Ishikawa (cell line): ENCODE results near the gene GNG2.

Source experiments
- CEBPB ChIP-seq: IDR thresholded peaks from 2 replicates; pipeline ENCODE4 v1.6.1; 2012
- CREB1 ChIP-seq: IDR thresholded peaks from 2 replicates; pipeline ENCODE4 v1.6.1; 2012; ENCODE audit warnings: low read depth
- EGR1 ChIP-seq: IDR thresholded peaks from 2 replicates; pipeline ENCODE4 v1.6.1; 2012
- EP300 ChIP-seq: IDR thresholded peaks from 2 replicates; pipeline ENCODE4 v1.6.1; 2012; ENCODE audit warnings: borderline replicate concordance
- FOXM1 ChIP-seq: IDR thresholded peaks from 2 replicates; pipeline ENCODE4 v1.6.1; 2012; ENCODE audit warnings: low read depth, borderline replicate concordance
- NFIC ChIP-seq: IDR thresholded peaks from 2 replicates; pipeline ENCODE4 v1.6.1; 2012
- RAD21 ChIP-seq: IDR thresholded peaks from 2 replicates; pipeline ENCODE4 v1.6.1; 2012; ENCODE audit warnings: low read depth
- TAF1 ChIP-seq: IDR thresholded peaks from 2 replicates; pipeline ENCODE4 v1.6.1; 2012; ENCODE audit warnings: low read depth, mild to moderate bottlenecking
- TCF12 ChIP-seq: IDR thresholded peaks from 2 replicates; pipeline ENCODE4 v1.6.1; 2012; ENCODE audit warnings: low read depth
- TEAD4 ChIP-seq: IDR thresholded peaks from 2 replicates; pipeline ENCODE4 v1.6.1; 2012
- YY1 ChIP-seq: IDR thresholded peaks from 2 replicates; pipeline ENCODE4 v1.6.1; 2012; ENCODE audit warnings: low read depth
- ZBTB7A ChIP-seq: IDR thresholded peaks from 2 replicates; pipeline ENCODE4 v1.6.1; 2012; ENCODE audit warnings: low read depth
- TF ChIP-seq, protein P1 (sequence below): IDR thresholded peaks from 2 replicates; pipeline ENCODE4 v1.6.1; 2012
- TF ChIP-seq, protein P2 (sequence below): IDR thresholded peaks from 2 replicates; pipeline ENCODE4 v1.6.1; 2012
- TF ChIP-seq, protein P3 (sequence below): IDR thresholded peaks from 2 replicates; pipeline ENCODE4 v1.6.1; 2012; ENCODE audit warnings: low read depth, mild to moderate bottlenecking

The GNG2 gene

DNA sequence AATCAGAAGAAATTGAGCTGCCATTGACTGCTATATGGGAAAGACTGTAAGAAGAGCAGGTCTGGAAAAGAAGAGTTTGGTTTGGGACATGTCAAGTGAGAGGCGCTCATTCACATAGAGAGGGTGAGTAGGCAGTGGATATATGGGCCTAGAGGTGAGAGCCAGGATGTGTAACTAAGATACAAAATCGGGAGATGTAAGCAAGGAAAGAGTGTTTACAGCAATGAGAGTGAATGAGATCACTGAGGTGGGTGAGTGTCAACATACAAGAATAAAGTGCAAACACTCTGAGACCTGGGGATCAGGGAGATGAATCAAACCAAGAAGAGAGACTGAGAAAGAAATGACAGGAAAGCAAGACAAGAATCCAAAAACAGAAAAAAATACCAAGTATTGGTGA lies 70.9 kb downstream of the GNG2 start:
- TF ChIP-seq, protein P1, sequence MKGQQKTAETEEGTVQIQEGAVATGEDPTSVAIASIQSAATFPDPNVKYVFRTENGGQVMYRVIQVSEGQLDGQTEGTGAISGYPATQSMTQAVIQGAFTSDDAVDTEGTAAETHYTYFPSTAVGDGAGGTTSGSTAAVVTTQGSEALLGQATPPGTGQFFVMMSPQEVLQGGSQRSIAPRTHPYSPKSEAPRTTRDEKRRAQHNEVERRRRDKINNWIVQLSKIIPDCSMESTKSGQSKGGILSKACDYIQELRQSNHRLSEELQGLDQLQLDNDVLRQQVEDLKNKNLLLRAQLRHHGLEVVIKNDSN: no peak
- TF ChIP-seq YY1 (no peak), TEAD4 (no peak), TCF12 (no peak), TAF1 (no peak), CREB1 (no peak)
- TF ChIP-seq, protein P2, sequence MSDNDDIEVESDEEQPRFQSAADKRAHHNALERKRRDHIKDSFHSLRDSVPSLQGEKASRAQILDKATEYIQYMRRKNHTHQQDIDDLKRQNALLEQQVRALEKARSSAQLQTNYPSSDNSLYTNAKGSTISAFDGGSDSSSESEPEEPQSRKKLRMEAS: no peak
- TF ChIP-seq, protein P3, sequence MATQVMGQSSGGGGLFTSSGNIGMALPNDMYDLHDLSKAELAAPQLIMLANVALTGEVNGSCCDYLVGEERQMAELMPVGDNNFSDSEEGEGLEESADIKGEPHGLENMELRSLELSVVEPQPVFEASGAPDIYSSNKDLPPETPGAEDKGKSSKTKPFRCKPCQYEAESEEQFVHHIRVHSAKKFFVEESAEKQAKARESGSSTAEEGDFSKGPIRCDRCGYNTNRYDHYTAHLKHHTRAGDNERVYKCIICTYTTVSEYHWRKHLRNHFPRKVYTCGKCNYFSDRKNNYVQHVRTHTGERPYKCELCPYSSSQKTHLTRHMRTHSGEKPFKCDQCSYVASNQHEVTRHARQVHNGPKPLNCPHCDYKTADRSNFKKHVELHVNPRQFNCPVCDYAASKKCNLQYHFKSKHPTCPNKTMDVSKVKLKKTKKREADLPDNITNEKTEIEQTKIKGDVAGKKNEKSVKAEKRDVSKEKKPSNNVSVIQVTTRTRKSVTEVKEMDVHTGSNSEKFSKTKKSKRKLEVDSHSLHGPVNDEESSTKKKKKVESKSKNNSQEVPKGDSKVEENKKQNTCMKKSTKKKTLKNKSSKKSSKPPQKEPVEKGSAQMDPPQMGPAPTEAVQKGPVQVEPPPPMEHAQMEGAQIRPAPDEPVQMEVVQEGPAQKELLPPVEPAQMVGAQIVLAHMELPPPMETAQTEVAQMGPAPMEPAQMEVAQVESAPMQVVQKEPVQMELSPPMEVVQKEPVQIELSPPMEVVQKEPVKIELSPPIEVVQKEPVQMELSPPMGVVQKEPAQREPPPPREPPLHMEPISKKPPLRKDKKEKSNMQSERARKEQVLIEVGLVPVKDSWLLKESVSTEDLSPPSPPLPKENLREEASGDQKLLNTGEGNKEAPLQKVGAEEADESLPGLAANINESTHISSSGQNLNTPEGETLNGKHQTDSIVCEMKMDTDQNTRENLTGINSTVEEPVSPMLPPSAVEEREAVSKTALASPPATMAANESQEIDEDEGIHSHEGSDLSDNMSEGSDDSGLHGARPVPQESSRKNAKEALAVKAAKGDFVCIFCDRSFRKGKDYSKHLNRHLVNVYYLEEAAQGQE: no peak

DNA sequence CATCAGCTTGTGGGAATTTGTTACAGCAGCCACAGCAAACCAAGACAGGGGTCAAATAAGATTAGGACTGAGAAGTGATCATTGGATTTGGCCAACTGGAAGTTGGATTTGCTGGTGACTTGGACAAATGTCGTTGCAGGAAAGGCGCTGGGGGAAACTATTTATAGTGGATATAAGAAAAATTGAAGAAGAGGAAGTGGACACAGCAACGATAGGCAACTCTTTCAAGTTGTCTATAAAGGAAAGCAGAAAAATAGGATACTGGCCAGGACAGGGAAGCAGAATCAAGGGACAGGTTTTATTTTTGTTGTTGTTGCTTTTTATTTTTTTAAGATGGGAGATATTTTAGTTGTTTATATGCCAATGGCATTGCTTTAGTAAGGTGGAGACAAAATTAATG lies 72.8 kb downstream of the GNG2 start:
- no peak for TF ChIP-seq RAD21
- no peak for TF ChIP-seq EGR1
- TF ChIP-seq TEAD4: no peak
- TF ChIP-seq NFIC: no peak
- TF ChIP-seq TAF1: no peak
- TF ChIP-seq, protein P3: no peak
- TF ChIP-seq, protein P2: no peak
- TF ChIP-seq ZBTB7A: no peak
- TF ChIP-seq, protein P1: no peak
- no peak for TF ChIP-seq EP300
- no peak for TF ChIP-seq CREB1
- TF ChIP-seq CEBPB: no peak
- no peak for TF ChIP-seq FOXM1
- no peak for TF ChIP-seq YY1
- no peak for TF ChIP-seq TCF12

DNA sequence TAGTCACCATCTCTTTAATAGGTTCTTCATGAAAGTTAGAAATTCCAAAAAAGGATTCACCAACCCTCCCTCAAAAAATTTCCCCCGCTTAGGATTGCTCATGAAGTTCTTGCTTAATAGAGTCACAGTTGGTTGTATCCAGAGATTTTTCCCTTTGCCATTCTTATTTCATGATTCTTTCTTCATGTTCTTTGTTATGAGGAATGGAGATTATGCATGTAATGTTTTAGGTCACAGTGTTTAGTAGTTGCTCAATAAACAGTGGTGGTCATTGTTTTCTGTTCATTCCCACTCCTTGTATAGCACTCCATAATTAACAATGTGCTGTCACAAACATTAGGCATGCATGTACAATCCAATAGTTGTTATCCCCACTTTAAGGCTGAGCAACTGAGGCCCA lies 77.7 kb downstream of the GNG2 start:
- no peak for TF ChIP-seq NFIC
- TF ChIP-seq EP300: no peak
- no peak for TF ChIP-seq TEAD4
- TF ChIP-seq, protein P3: no peak
- no peak for TF ChIP-seq EGR1
- no peak for TF ChIP-seq FOXM1
- TF ChIP-seq CEBPB: no peak
- TF ChIP-seq CREB1: no peak
- no peak for TF ChIP-seq YY1
- TF ChIP-seq, protein P1: no peak
- TF ChIP-seq, protein P2: no peak

DNA sequence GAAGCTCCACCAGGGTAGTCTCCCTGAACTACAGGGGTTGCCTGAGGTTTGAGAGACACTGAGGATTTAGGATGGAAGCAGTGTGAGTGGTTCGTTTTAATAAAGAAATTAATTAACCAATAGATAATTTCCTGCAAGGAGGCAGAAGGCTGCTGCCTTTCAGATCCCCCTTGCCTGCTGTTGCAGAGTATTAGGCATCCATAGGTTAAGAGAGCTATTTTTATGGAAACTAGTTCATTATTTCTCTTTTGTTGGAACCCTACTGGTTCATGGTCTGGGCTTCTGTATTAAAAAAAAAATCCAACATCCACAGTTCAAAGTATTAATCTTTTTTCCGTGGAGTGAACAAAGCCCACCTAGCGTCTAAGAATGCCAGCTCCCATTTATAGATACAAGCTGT lies 78.4 kb downstream of the GNG2 start:
- TF ChIP-seq ZBTB7A: no peak
- no peak for TF ChIP-seq NFIC
- TF ChIP-seq EGR1: no peak
- no peak for TF ChIP-seq EP300
- no peak for TF ChIP-seq TAF1
- TF ChIP-seq, protein P1: no peak
- no peak for TF ChIP-seq FOXM1
- TF ChIP-seq, protein P2: no peak
- TF ChIP-seq, protein P3: no peak
- TF ChIP-seq RAD21: no peak
- TF ChIP-seq TCF12: no peak
- no peak for TF ChIP-seq TEAD4
- no peak for TF ChIP-seq YY1
- no peak for TF ChIP-seq CEBPB
- TF ChIP-seq CREB1: no peak
